HepG2 (cell line): ENCODE measurements around the gene MAD2L2. TPM values are rescaled to one million over a fixed set of nuclear protein-coding genes. Genes with fewer than 3 reads are reported as not detected.

ENCODE experiments used
- ATAC-seq: fragments of 200-7000 bp; cut with Tn5 transposase; 3 replicates; pipeline ENCODE4 v1.9.1; 2020; ENCODE audit warnings: mild to moderate bottlenecking, moderate library complexity
- BruUV-seq: library from RNA; stranded (reverse); fragments of 400-500 nt; replicated peaks from 2 replicates; lab custom pipeline; 2021; lab: Mats Ljungman, UMichigan
- CTCF ChIA-PET: fragments of 300-600 bp; formaldehyde crosslinking; extraction: SDS; loops from one replicate; lab custom pipeline; 2021; ENCODE audit warnings: low total read pairs, inconsistent platforms, low intra/inter-chr PET ratio; lab: Yijun Ruan, JAX
- POLR2A ChIA-PET: fragments of 350-600 bp; sonication (Branson Sonifier 250); formaldehyde crosslinking; loops from one replicate; lab custom pipeline; 2020; ENCODE audit warnings: antibody characterized with exemption, inconsistent platforms; lab: Yijun Ruan, JAX
- DNase-seq: peaks from one replicate; pipeline ENCODE4 v3.0.0-alpha.2; 2015; ENCODE audit warnings: low spot score
- FAIRE-seq: peaks from 3 replicates; lab custom pipeline; 2011; peaks lifted over from hg19 to GRCh38; lab: Jason Lieb, UNC
- H2AFZ ChIP-seq: one replicate; pipeline ENCODE4 v1.6.1; 2011; ENCODE audit warnings: low read length, inconsistent platforms
- H3K27ac ChIP-seq: fragments of 300-600 bp; 3 replicates; pipeline ENCODE4 v1.8.0; 2011; ENCODE audit warnings: mixed run types, mild to moderate bottlenecking, mixed read lengths, low read length, inconsistent platforms; ENCODE audit not compliant: insufficient read depth; ENCODE audit errors: extremely low read length
- H3K27me3 ChIP-seq, 2 experiments: fragments of 200-600 bp in 1 of 2; 2 replicates in 1 of 2; 3 replicates in 1 of 2; pipeline versions ENCODE4 v1.6.0 to v1.8.0; 2011; ENCODE audit warnings: low read length in 2 of 2, mild to moderate bottlenecking in 2 of 2, moderate library complexity in 2 of 2, inconsistent platforms in 1 of 2; ENCODE audit not compliant: insufficient read depth in 2 of 2, control insufficient read depth in 1 of 2
- H3K36me3 ChIP-seq, 2 experiments: fragments of 200-600 bp in 1 of 2; replicated peaks in 1 of 2; 2 replicates in 1 of 2; 3 replicates in 1 of 2; pipeline versions ENCODE4 v1.5.1 to v1.8.0; 2011; ENCODE audit warnings: low read length in 2 of 2, inconsistent platforms in 1 of 2; ENCODE audit not compliant: insufficient read depth in 2 of 2, control insufficient read depth in 1 of 2
- H3K4me1 ChIP-seq: 2 replicates; pipeline ENCODE4 v1.5.1; 2012; ENCODE audit warnings: low read length, inconsistent platforms; ENCODE audit not compliant: insufficient read depth
- H3K4me2 ChIP-seq: 2 replicates; pipeline ENCODE4 v1.6.0; 2011; ENCODE audit warnings: low read depth, low read length, inconsistent platforms
- H3K4me3 ChIP-seq, 3 experiments: fragments of 200-600 bp in 1 of 3; sonication (generic), shearing (Covaris generic) in 1 of 3; replicated peaks in 1 of 3; 2 replicates each; pipeline ENCODE4 v1.5.1; 2011 to 2016; ENCODE audit warnings: low read length in 3 of 3, inconsistent platforms in 2 of 3, low read depth in 2 of 3, mild to moderate bottlenecking in 2 of 3, control low read depth in 1 of 3, mixed read lengths in 1 of 3; ENCODE audit not compliant: insufficient read depth in 1 of 3
- H3K79me2 ChIP-seq: one replicate; pipeline ENCODE4 v1.6.1; 2011; ENCODE audit warnings: low read length, inconsistent platforms; ENCODE audit not compliant: insufficient read depth
- H3K9ac ChIP-seq: 2 replicates; pipeline ENCODE4 v1.6.0; 2011; ENCODE audit warnings: mild to moderate bottlenecking, low read depth, low read length, inconsistent platforms; ENCODE audit not compliant: insufficient read depth
- H3K9me3 ChIP-seq: 2 replicates; pipeline ENCODE4 v1.5.1; 2012; ENCODE audit warnings: mild to moderate bottlenecking, low read length
- H4K20me1 ChIP-seq: 2 replicates; pipeline ENCODE4 v1.6.0; 2011; ENCODE audit warnings: inconsistent platforms, mild to moderate bottlenecking, low read length, moderate library complexity; ENCODE audit not compliant: insufficient read depth
- ADNP ChIP-seq: sonication (generic); formaldehyde crosslinking; IDR thresholded peaks from 2 replicates; pipeline ENCODE4 v1.4.0; 2020; ENCODE audit warnings: missing genetic modification reagents
- ATF7-NPFF ChIP-seq: sonication (generic); formaldehyde crosslinking; IDR thresholded peaks from 2 replicates; pipeline ENCODE4 v1.8.1; 2023; ENCODE audit warnings: mild to moderate bottlenecking, low read depth, missing genetic modification reagents, moderate library complexity
- FOSL2 ChIP-seq: sonication (generic); formaldehyde crosslinking; IDR thresholded peaks from 2 replicates; pipeline ENCODE4 v1.4.0; 2020; ENCODE audit warnings: missing genetic modification reagents
- MXD1 ChIP-seq: sonication (generic); formaldehyde crosslinking; IDR thresholded peaks from 2 replicates; pipeline ENCODE4 v1.4.0; 2020; ENCODE audit warnings: mild to moderate bottlenecking, missing genetic modification reagents
- REL ChIP-seq: sonication (generic); formaldehyde crosslinking; conservative IDR thresholded peaks from 2 replicates; pipeline ENCODE4 v1.8.0; 2022; ENCODE audit warnings: mild to moderate bottlenecking, missing genetic modification reagents, moderate library complexity
- SRY ChIP-seq: sonication (generic); formaldehyde crosslinking; IDR thresholded peaks from 2 replicates; pipeline ENCODE4 v1.8.0; 2022; ENCODE audit warnings: mild to moderate bottlenecking, missing genetic modification reagents
- XBP1 ChIP-seq: sonication (generic); formaldehyde crosslinking; IDR thresholded peaks from 2 replicates; pipeline ENCODE4 v1.5.0; 2020; ENCODE audit warnings: missing genetic modification reagents
- ZC3H4 ChIP-seq: sonication (generic); formaldehyde crosslinking; IDR thresholded peaks from 2 replicates; pipeline ENCODE4 v1.4.0; 2020; ENCODE audit warnings: missing genetic modification reagents, borderline replicate concordance
- ZHX1 ChIP-seq: sonication (generic); formaldehyde crosslinking; IDR thresholded peaks from 2 replicates; pipeline ENCODE4 v1.8.1; 2022; ENCODE audit warnings: low read depth, mild to moderate bottlenecking, missing genetic modification reagents
- ZKSCAN8 ChIP-seq: IDR thresholded peaks from 2 replicates; pipeline ENCODE4 v1.6.1; 2016; ENCODE audit warnings: borderline replicate concordance, missing genetic modification reagents, missing compliant biosample characterization
- ZNF350 ChIP-seq: sonication (generic); formaldehyde crosslinking; IDR thresholded peaks from 2 replicates; pipeline ENCODE4 v1.4.0; 2020; ENCODE audit warnings: mild to moderate bottlenecking, low read depth, missing genetic modification reagents, borderline replicate concordance
- ZNF512B ChIP-seq: sonication (generic); formaldehyde crosslinking; IDR thresholded peaks from 2 replicates; pipeline ENCODE4 v1.5.1; 2020; ENCODE audit warnings: missing genetic modification reagents, mild to moderate bottlenecking, borderline replicate concordance
- ZNF543 ChIP-seq: sonication (generic); formaldehyde crosslinking; IDR thresholded peaks from 2 replicates; pipeline ENCODE4 v1.4.0; 2020; ENCODE audit warnings: mild to moderate bottlenecking, missing genetic modification reagents
- ZNF747 ChIP-seq: sonication (generic); formaldehyde crosslinking; IDR thresholded peaks from 2 replicates; pipeline ENCODE4 v1.8.1; 2023; ENCODE audit warnings: missing genetic modification reagents, mild to moderate bottlenecking, borderline replicate concordance
- ZNF790 ChIP-seq: sonication (generic); formaldehyde crosslinking; IDR thresholded peaks from 2 replicates; pipeline ENCODE4 v1.8.0; 2022; ENCODE audit warnings: missing genetic modification reagents, mild to moderate bottlenecking, borderline replicate concordance
- ZZZ3 ChIP-seq: sonication (generic); formaldehyde crosslinking; IDR thresholded peaks from 2 replicates; pipeline ENCODE4 v1.4.0; 2020; ENCODE audit warnings: missing genetic modification reagents, mild to moderate bottlenecking, borderline replicate concordance
- WGBS: methylation state at CpG from one replicate; pipeline ENCODE4 v1.1.6; 2017; ENCODE audit warnings: low lambda C conversion rate; 5-methylcytosine and 5-hydroxymethylcytosine counted together
- in situ Hi-C: cut with HindIII; loops from 2 replicates; pipeline ENCODE4 v1.10.0; 2017; ENCODE audit warnings: low pct_unique_long_range_greater_than_20kb; ENCODE audit not compliant: extremely low pct_ligation_motif_present
- intact Hi-C: fragments of 100-400 bp; cut with micrococcal nuclease; formaldehyde crosslinking; loops from one replicate; pipeline ENCODE4 v1.10.0; 2022; ENCODE audit not compliant: unreplicated experiment
- polyA plus RNA-seq, 8 experiments: library from polyadenylated mRNA; depleted of rRNA in 3 of 8; stranded (reverse) in 7 of 8; unstranded in 1 of 8; fragments of >200 nt; fragmentation: Illumina TruSeq in 4 of 8; extraction: Trizol in 4 of 8; gene quantifications; 2 replicates each; pipeline versions ENCODE4 v1.2.1 to v1.2.3, GENCODE V29; 2011 to 2016; ENCODE audit warnings: low read depth in 4 of 8, missing spikeins in 1 of 8, mixed read lengths in 1 of 8; ENCODE audit not compliant: insufficient read depth in 1 of 8
- total RNA-seq, 5 experiments: library from RNA; depleted of rRNA; stranded (reverse); fragments of >200 nt; fragmentation: Illumina TruSeq; extraction: Trizol; gene quantifications; 2 replicates each; pipeline ENCODE4 v1.2.3, GENCODE V29; 2016; ENCODE audit warnings: low read depth in 1 of 5
- TF ChIP-seq, protein P1 (sequence below): sonication (generic); formaldehyde crosslinking; IDR thresholded peaks from 2 replicates; pipeline ENCODE4 v1.4.0; 2020; ENCODE audit warnings: mild to moderate bottlenecking, missing genetic modification reagents

Gene MAD2L2
- total and polyA plus RNA-seq, 2 of the 13 experiments (the other 11 are each of a cell fraction or from before 2014, with no cell fraction given), result 51.8 to 53.8 TPM

GRCh38 chr1:11634365-11635192 is 46.4 kb downstream of the MAD2L2 start:
- Histone ChIP-seq H4K20me1 (peaks cover 9% of the 10 kb centered on the region; the same call in 1 of the 2 replicates), H3K4me3 (no peak overlapping the region), H3K4me2 (no peak overlapping the region), H3K9me3 (no peaks in the 10 kb centered on the region), H2AFZ (no peak overlapping the region), H3K27me3 (peaks cover 0 to 24% of the 10 kb centered on the region in 2 experiments; a peak in 2 of 5 replicates), H3K36me3 (no peaks in the 10 kb centered on the region), H3K4me1 (no peaks in the 10 kb centered on the region), H3K27ac (no peak overlapping the region), H3K79me2 (no peaks in the 10 kb centered on the region), H3K9ac (no peak overlapping the region)
- POLR2A ChIA-PET, result no interaction called here
- no TSS peak for BruUV-seq
- intact Hi-C loops, result no loop called here
- no peak for FAIRE-seq
- CTCF ChIA-PET, result no interaction called here
- WGBS, result 17% methylated on average over 6 of the region's 11 CpGs
- DNase-seq, result no peak
- ATAC-seq, result no peak
- in situ Hi-C loops, result loop anchor here (5.0 to 25.0 kb wide), 2 partner anchors 157 to 597 kb away; partner anchors contain the start of genes DISP3 and MASP2
- TF ChIP-seq ADNP (no peak), ZNF543 (CRISPR knock-in tag) (no peak), ZNF350 (CRISPR knock-in tag) (no peak), FOSL2 (CRISPR knock-in tag) (no peak), ZNF790 (CRISPR knock-in tag) (no peak), ZZZ3 (no peak), ZC3H4 (CRISPR knock-in tag) (no peak), ATF7-NPFF (CRISPR knock-in tag) (no peak), REL (CRISPR knock-in tag) (no peak), ZHX1 (no peak), XBP1 (CRISPR knock-in tag) (no peak), MXD1 (CRISPR knock-in tag) (no peak), ZNF512B (CRISPR knock-in tag) (no peak), ZKSCAN8 (CRISPR knock-in tag) (no peak), ZNF747 (CRISPR knock-in tag) (no peak), SRY (CRISPR knock-in tag) (no peak)
- TF ChIP-seq, protein P1, sequence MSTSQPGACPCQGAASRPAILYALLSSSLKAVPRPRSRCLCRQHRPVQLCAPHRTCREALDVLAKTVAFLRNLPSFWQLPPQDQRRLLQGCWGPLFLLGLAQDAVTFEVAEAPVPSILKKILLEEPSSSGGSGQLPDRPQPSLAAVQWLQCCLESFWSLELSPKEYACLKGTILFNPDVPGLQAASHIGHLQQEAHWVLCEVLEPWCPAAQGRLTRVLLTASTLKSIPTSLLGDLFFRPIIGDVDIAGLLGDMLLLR (CRISPR knock-in tag), result no peak
